SK-N-SH (cell line): Measurements from ENCODE around the gene RAD9B. TPM values are rescaled to one million over a fixed set of nuclear protein-coding genes. Genes with fewer than 3 reads are reported as not detected.

ENCODE experiments used
- CTCF ChIA-PET: fragments of 300-600, 350-600 bp; formaldehyde crosslinking; extraction: SDS; loops from one replicate; lab custom pipeline; 2021; lab: Yijun Ruan, JAX
- POLR2A ChIA-PET: fragments of 350-600 bp; sonication (Branson Sonifier 250); formaldehyde crosslinking; extraction: SDS; loops from one replicate; lab custom pipeline; 2020; ENCODE audit warnings: antibody characterized with exemption, inconsistent platforms; lab: Yijun Ruan, JAX
- DNase-seq: peaks from one replicate; pipeline ENCODE4 v3.0.0; 2012
- H2AFZ ChIP-seq: fragments of 200-600 bp; sonication (generic); 2 replicates; pipeline ENCODE4 v1.8.1; 2016; ENCODE audit warnings: antibody characterized with exemption, mild to moderate bottlenecking, low read depth
- H3F3A ChIP-seq: fragments of 200-600 bp; sonication (generic); replicated peaks from 2 replicates; pipeline ENCODE3; 2016; ENCODE audit warnings: antibody characterized with exemption, mild to moderate bottlenecking; ENCODE audit not compliant: insufficient read depth
- H3K27ac ChIP-seq, 2 experiments: fragments of 200-500 bp in 1 of 2; fragments of 200-600 bp in 1 of 2; sonication (Bioruptor generic) in 1 of 2; sonication (generic), shearing (Covaris generic) in 1 of 2; 2 replicates each; pipeline versions ENCODE4 v1.5.1 to v1.6.1; 2014 to 2016; ENCODE audit warnings: low read depth in 2 of 2, inconsistent platforms in 1 of 2, low read length in 1 of 2, mild to moderate bottlenecking in 1 of 2, mixed read lengths in 1 of 2
- H3K27me3 ChIP-seq: fragments of 200-600 bp; sonication (generic), shearing (Covaris generic); 2 replicates; pipeline ENCODE4 v1.6.1; 2016; ENCODE audit warnings: mixed run types; ENCODE audit not compliant: insufficient read depth
- H3K36me3 ChIP-seq, 2 experiments: fragments of 200-500 bp in 1 of 2; fragments of 200-600 bp in 1 of 2; sonication (Bioruptor generic) in 1 of 2; sonication (generic) in 1 of 2; replicated peaks in 1 of 2; 2 replicates each; pipeline versions ENCODE3 to v1.5.1; 2014 to 2016; ENCODE audit warnings: low read length in 1 of 2, mild to moderate bottlenecking in 1 of 2; ENCODE audit not compliant: insufficient read depth in 2 of 2, control insufficient read depth in 1 of 2
- H3K4me1 ChIP-seq, 2 experiments: fragments of 200-500 bp in 1 of 2; fragments of 200-600 bp in 1 of 2; sonication (Bioruptor generic) in 1 of 2; sonication (generic), shearing (Covaris generic) in 1 of 2; 2 replicates each; pipeline versions ENCODE4 v1.5.1 to v1.6.1; 2014 to 2016; ENCODE audit warnings: low read depth in 1 of 2, low read length in 1 of 2, mixed run types in 1 of 2; ENCODE audit not compliant: insufficient read depth in 2 of 2, control insufficient read depth in 1 of 2
- H3K4me2 ChIP-seq: fragments of 200-600 bp; sonication (generic), shearing (Covaris generic); 2 replicates; pipeline ENCODE4 v1.6.1; 2017; ENCODE audit warnings: mixed run types
- H3K4me3 ChIP-seq, 2 experiments: fragments of 200-500 bp in 1 of 2; fragments of 200-600 bp in 1 of 2; sonication (Bioruptor generic) in 1 of 2; sonication (generic), shearing (Covaris generic) in 1 of 2; 2 replicates each; pipeline versions ENCODE4 v1.5.1 to v1.8.1; 2014 to 2016; ENCODE audit warnings: low read depth in 2 of 2, inconsistent platforms in 1 of 2, low read length in 1 of 2, mild to moderate bottlenecking in 1 of 2, mixed read lengths in 1 of 2, moderate library complexity in 1 of 2
- H3K79me2 ChIP-seq: fragments of 200-600 bp; sonication (generic); 2 replicates; pipeline ENCODE4 v1.8.1; 2017; ENCODE audit warnings: mild to moderate bottlenecking; ENCODE audit not compliant: insufficient read depth
- H3K9ac ChIP-seq: fragments of 200-600 bp; sonication (generic); 2 replicates; pipeline ENCODE4 v1.6.1; 2017; ENCODE audit warnings: mixed run types
- H3K9me2 ChIP-seq: fragments of 200-600 bp; sonication (generic); 2 replicates; pipeline ENCODE4 v1.6.1; 2017; ENCODE audit warnings: mixed run types
- H3K9me3 ChIP-seq: fragments of 200-600 bp; sonication (generic); 2 replicates; pipeline ENCODE4 v1.6.1; 2017; ENCODE audit warnings: mixed run types, mild to moderate bottlenecking, moderate library complexity
- H4K20me1 ChIP-seq: fragments of 200-600 bp; sonication (generic); 2 replicates; pipeline ENCODE4 v1.6.1; 2017; ENCODE audit warnings: mild to moderate bottlenecking, mixed run types; ENCODE audit not compliant: insufficient read depth
- CHD2 ChIP-seq: fragments of 150-350 bp; IDR thresholded peaks from 2 replicates; pipeline ENCODE4 v1.6.1; 2018; ENCODE audit warnings: low read length; ENCODE audit not compliant: partially characterized antibody
- EP300 ChIP-seq, 2 experiments: IDR thresholded peaks; 2 replicates each; pipeline versions ENCODE4 v1.4.0 to v1.6.1; 2012; ENCODE audit warnings: borderline replicate concordance in 1 of 2, low read depth in 1 of 2, low read length in 1 of 2
- EZH2phosphoT487 ChIP-seq: fragments of 200-600 bp; sonication (generic); IDR thresholded peaks from 2 replicates; pipeline ENCODE4 v1.6.1; 2017; ENCODE audit warnings: low read depth, mixed run types, mild to moderate bottlenecking, antibody characterized with exemption, moderate library complexity, borderline replicate concordance
- FOXJ3 ChIP-seq: sonication (generic); formaldehyde crosslinking; IDR thresholded peaks from 2 replicates; pipeline ENCODE4 v1.5.1; 2020; ENCODE audit warnings: mild to moderate bottlenecking, missing genetic modification reagents
- FOXM1 ChIP-seq: IDR thresholded peaks from 2 replicates; pipeline ENCODE4 v1.4.0; 2012; ENCODE audit warnings: low read depth, mild to moderate bottlenecking
- GABPA ChIP-seq: IDR thresholded peaks from 2 replicates; pipeline ENCODE4 v1.4.0; 2012; ENCODE audit warnings: low read depth, mild to moderate bottlenecking
- IRF3 ChIP-seq: fragments of 150-350 bp; IDR thresholded peaks from 2 replicates; pipeline ENCODE4 v1.6.1; 2016; ENCODE audit warnings: mild to moderate bottlenecking, low read depth, low read length
- JUND ChIP-seq: IDR thresholded peaks from 2 replicates; pipeline ENCODE4 v1.4.0; 2012
- MAX ChIP-seq: IDR thresholded peaks from 2 replicates; pipeline ENCODE4 v1.4.0; 2012; ENCODE audit warnings: low read depth
- MXI1 ChIP-seq: IDR thresholded peaks from 2 replicates; pipeline ENCODE4 v1.6.1; 2012; ENCODE audit warnings: mild to moderate bottlenecking, low read depth, low read length, improper control_type of control experiment
- NRF1 ChIP-seq: IDR thresholded peaks from 2 replicates; pipeline ENCODE4 v1.6.1; 2012; ENCODE audit warnings: low read depth, mild to moderate bottlenecking, low read length
- PBX3 ChIP-seq: IDR thresholded peaks from 2 replicates; pipeline ENCODE4; 2012
- RAD21 ChIP-seq: IDR thresholded peaks from 2 replicates; pipeline ENCODE4 v1.6.1; 2012; ENCODE audit warnings: mild to moderate bottlenecking, low read length
- SIN3A ChIP-seq: IDR thresholded peaks from 2 replicates; pipeline ENCODE4 v1.6.1; 2012; ENCODE audit warnings: low read depth, mild to moderate bottlenecking, low read length, moderate library complexity, borderline replicate concordance
- SMC3 ChIP-seq: IDR thresholded peaks from 2 replicates; pipeline ENCODE4 v1.6.1; 2012; ENCODE audit warnings: low read depth, low read length, improper control_type of control experiment
- TAF1 ChIP-seq: IDR thresholded peaks from 2 replicates; pipeline ENCODE4 v1.6.1; 2012; ENCODE audit warnings: low read depth, mild to moderate bottlenecking, low read length, moderate library complexity, borderline replicate concordance
- USF2 ChIP-seq: fragments of 150-350 bp; IDR thresholded peaks from 2 replicates; pipeline ENCODE4 v1.6.1; 2017; ENCODE audit warnings: antibody characterized with exemption, low read length, low read depth, borderline replicate concordance
- YY1 ChIP-seq: IDR thresholded peaks from 2 replicates; pipeline ENCODE4 v1.4.0; 2012; ENCODE audit warnings: low read depth, mild to moderate bottlenecking
- ZBTB33 ChIP-seq: IDR thresholded peaks from 2 replicates; pipeline ENCODE4 v1.4.0; 2012; ENCODE audit warnings: low read depth, borderline replicate concordance
- WGBS: methylation state at CpG from one replicate; pipeline ENCODE4 v1.1.6; 2017; ENCODE audit warnings: low lambda C conversion rate; 5-methylcytosine and 5-hydroxymethylcytosine counted together
- polyA plus RNA-seq, 3 experiments: library from polyadenylated mRNA; depleted of rRNA; stranded (reverse); fragments of >200 nt; gene quantifications; 2 replicates each; pipeline ENCODE4 v1.2.3, GENCODE V29; 2012

RAD9B gene
- polyA plus RNA-seq, 1 of the 3 experiments (the other 2 are of a cell fraction) = 0.20 TPM

- TF ChIP-seq MXI1 (peak; percentile 94), SIN3A (0 out of 2 replicates have a peak, but pooled peaks have one; percentile 23), IRF3 (peak; percentile 40; the same call in 1 of the 2 replicates), FOXJ3 (CRISPR knock-in tag) (no peak), TAF1 (peak; percentile 64), NRF1 (no peak), SMC3 (no peak), GABPA (no peak), JUND (no peak), MAX (peak; percentile 100), USF2 (no peak)
Measured at GRCh38 chr12:110501752-110502738, at the start of gene RAD9B, which contains the start of gene VPS29 (continued).

- Histone ChIP-seq H2AFZ (no peak overlapping the region), H3K36me3 (peaks cover 12 to 18% of the 10 kb centered on the region in 2 experiments), H3K4me3 (no peak overlapping the region), H3K27ac (no peak overlapping the region), H3F3A (peaks cover 16% of the 10 kb centered on the region), H3K9me2 (no peaks in the 10 kb centered on the region), H4K20me1 (no peaks in the 10 kb centered on the region), H3K9me3 (no peaks in the 10 kb centered on the region), H3K9ac (no peak overlapping the region), H3K79me2 (peaks cover 16% of the 10 kb centered on the region), H3K4me1 (no peaks in the 10 kb centered on the region; a peak in 1 of 4 replicates), H3K4me2 (no peak overlapping the region), H3K27me3 (no peaks in the 10 kb centered on the region)
- WGBS = 93% methylated on average over 4 of the region's 4 CpGs
- CTCF ChIA-PET = interaction anchor here (1.2 to 7.1 kb wide), 2 partner anchors 10 to 148 kb away, joined by 3 to 101 read pairs; no protein-coding TSS in a partner anchor
- POLR2A ChIA-PET = interaction anchor here (0.6 kb wide), 1 partner anchor 23 kb away, joined by 3 read pairs; no protein-coding TSS in a partner anchor
- DNase-seq = no peak
- TF ChIP-seq ZBTB33 = no peak
- TF ChIP-seq CHD2 = no peak
- no peak for TF ChIP-seq JUND
- no peak for TF ChIP-seq FOXM1
- TF ChIP-seq USF2 = no peak
- no peak for TF ChIP-seq PBX3
- TF ChIP-seq YY1 = no peak
- TF ChIP-seq EZH2phosphoT487 = no peak
- TF ChIP-seq IRF3 = no peak
- no peak for TF ChIP-seq EP300 (IDR thresholded peaks at IDR 0.05; ENCODE audit: borderline replicate concordance in 1 of 2, low read depth in 1 of 2, low read length in 1 of 2)
- no peak for TF ChIP-seq RAD21
- TF ChIP-seq FOXJ3 (CRISPR knock-in tag) = no peak
Measured at GRCh38 chr12:110453569-110454296, 48.4 kb upstream of the RAD9B start.
